ENCODE measurements around the gene MZT2A.
"Not testable (repeated sequence)": the region's sequence is repeated elsewhere in the genome, so short reads cannot be mapped to it uniquely, and the experiment has no call there.

DNA sequence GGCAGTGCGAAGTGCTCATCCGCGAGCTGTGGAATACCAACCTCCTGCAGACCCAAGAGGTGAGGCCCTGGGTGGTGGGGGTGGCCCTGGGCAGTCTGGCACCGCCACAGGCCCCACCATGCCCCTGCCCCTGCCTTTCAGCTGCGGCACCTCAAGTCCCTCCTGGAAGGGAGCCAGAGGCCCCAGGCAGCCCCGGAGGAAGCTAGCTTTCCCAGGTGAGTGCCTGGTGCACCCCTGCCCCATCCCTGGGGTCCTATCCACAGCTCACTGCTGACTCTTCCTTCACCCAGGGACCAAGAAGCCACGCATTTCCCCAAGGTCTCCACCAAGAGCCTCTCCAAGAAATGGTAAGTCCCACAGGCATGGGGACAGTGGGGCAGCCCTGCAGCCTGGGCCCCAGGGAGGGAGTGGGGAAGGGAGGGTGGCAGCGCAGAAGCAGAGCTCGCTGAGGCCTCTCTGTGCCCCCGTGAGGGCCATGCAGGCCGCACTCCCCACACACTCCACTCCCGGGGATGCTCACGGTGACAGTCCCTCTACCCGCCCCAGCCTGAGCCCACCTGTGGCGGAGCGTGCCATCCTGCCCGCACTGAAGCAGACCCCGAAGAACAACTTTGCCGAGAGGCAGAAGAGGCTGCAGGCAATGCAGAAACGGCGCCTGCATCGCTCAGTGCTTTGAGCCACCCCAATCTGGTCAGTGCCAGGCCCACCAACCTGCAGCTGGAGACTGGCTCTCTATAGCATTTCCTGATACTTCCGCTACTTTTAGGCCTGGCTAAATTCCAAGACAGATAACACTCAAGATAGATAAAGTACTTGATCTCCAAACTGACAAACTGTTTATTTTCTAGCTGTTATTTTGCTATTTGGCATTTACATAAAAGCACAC, 40.8 kb upstream of the MZT2A start:
- TF ChIP-seq, protein P1, sequence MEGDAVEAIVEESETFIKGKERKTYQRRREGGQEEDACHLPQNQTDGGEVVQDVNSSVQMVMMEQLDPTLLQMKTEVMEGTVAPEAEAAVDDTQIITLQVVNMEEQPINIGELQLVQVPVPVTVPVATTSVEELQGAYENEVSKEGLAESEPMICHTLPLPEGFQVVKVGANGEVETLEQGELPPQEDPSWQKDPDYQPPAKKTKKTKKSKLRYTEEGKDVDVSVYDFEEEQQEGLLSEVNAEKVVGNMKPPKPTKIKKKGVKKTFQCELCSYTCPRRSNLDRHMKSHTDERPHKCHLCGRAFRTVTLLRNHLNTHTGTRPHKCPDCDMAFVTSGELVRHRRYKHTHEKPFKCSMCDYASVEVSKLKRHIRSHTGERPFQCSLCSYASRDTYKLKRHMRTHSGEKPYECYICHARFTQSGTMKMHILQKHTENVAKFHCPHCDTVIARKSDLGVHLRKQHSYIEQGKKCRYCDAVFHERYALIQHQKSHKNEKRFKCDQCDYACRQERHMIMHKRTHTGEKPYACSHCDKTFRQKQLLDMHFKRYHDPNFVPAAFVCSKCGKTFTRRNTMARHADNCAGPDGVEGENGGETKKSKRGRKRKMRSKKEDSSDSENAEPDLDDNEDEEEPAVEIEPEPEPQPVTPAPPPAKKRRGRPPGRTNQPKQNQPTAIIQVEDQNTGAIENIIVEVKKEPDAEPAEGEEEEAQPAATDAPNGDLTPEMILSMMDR (IDR thresholded peaks at IDR 0.05), result not testable (repeated sequence)
- not testable (repeated sequence) for TF ChIP-seq TAF1 (IDR thresholded peaks at IDR 0.05; ENCODE audit: borderline replicate concordance, low read depth, low read length)
- TF ChIP-seq, protein P2, sequence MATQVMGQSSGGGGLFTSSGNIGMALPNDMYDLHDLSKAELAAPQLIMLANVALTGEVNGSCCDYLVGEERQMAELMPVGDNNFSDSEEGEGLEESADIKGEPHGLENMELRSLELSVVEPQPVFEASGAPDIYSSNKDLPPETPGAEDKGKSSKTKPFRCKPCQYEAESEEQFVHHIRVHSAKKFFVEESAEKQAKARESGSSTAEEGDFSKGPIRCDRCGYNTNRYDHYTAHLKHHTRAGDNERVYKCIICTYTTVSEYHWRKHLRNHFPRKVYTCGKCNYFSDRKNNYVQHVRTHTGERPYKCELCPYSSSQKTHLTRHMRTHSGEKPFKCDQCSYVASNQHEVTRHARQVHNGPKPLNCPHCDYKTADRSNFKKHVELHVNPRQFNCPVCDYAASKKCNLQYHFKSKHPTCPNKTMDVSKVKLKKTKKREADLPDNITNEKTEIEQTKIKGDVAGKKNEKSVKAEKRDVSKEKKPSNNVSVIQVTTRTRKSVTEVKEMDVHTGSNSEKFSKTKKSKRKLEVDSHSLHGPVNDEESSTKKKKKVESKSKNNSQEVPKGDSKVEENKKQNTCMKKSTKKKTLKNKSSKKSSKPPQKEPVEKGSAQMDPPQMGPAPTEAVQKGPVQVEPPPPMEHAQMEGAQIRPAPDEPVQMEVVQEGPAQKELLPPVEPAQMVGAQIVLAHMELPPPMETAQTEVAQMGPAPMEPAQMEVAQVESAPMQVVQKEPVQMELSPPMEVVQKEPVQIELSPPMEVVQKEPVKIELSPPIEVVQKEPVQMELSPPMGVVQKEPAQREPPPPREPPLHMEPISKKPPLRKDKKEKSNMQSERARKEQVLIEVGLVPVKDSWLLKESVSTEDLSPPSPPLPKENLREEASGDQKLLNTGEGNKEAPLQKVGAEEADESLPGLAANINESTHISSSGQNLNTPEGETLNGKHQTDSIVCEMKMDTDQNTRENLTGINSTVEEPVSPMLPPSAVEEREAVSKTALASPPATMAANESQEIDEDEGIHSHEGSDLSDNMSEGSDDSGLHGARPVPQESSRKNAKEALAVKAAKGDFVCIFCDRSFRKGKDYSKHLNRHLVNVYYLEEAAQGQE (IDR thresholded peaks at IDR 0.05; ENCODE audit: low read depth, low read length), result not testable (repeated sequence)

Measured in SK-N-SH (cell line).